H1 (cell line): ENCODE measurements around the gene RBBP6. TPM values are rescaled to one million over a fixed set of nuclear protein-coding genes. Genes with fewer than 3 reads are reported as not detected.

Experiments
- EGR1 ChIP-seq: IDR thresholded peaks from 2 replicates; pipeline ENCODE4 v1.6.1; 2011; ENCODE audit warnings: low read depth, low read length, borderline replicate concordance
- KDM1A ChIP-seq: fragments of 200-600, 300-600 bp; sonication (generic); IDR thresholded peaks from 2 replicates; pipeline ENCODE4 v1.7.1; 2016; ENCODE audit warnings: mild to moderate bottlenecking, low read length, borderline replicate concordance
- MAFK ChIP-seq: IDR thresholded peaks from 2 replicates; pipeline ENCODE4 v1.6.1; 2012; ENCODE audit warnings: low read depth, mild to moderate bottlenecking, improper control_type of control experiment, low read length
- polyA plus RNA-seq, 7 experiments: library from polyadenylated mRNA; depleted of rRNA in 3 of 7; stranded (reverse) in 5 of 7; unstranded in 2 of 7; fragments of >200 nt in 5 of 7; fragments of 200-250 nt in 2 of 7; gene quantifications; 1 replicate in 5 of 7; 2 replicates in 1 of 7; 4 replicates in 1 of 7; pipeline versions ENCODE4 v1.2.1 to v1.2.3, GENCODE V29; 2011 to 2013; ENCODE audit warnings: missing spikeins in 2 of 7, mixed read lengths in 2 of 7
- total RNA-seq: library from RNA; stranded (reverse); fragmentation: NEBNext Ultra II Directional; extraction: Animal tissue kit (Norgen Biotek cat#: 25700); gene quantifications from 2 replicates; pipeline ENCODE4 v1.2.1, GENCODE V29; 2021

RBBP6 gene
- total and polyA plus RNA-seq, 2 of the 8 experiments (the other 6 are each of a cell fraction or from before 2014, with no cell fraction given), result 22.5 to 54.5 TPM

GRCh38 chr16:24508614-24509013 lies 30.8 kb upstream of the RBBP6 start (continued):
- TF ChIP-seq EGR1 (no peak), MAFK (no peak), KDM1A (no peak)
- TF ChIP-seq, all 59 proteins: peak for 0
